ENCODE data around the gene AFTPH.
"Not testable (repeated sequence)": the region's sequence is repeated elsewhere in the genome, so short reads cannot be mapped to it uniquely, and the experiment has no call there.

- not testable (repeated sequence) for TF ChIP-seq CTCF (conservative IDR thresholded peaks at IDR 0.05); ZFX (IDR thresholded peaks at IDR 0.05)
These were observed 6.8 kb downstream of the AFTPH start for GRCh38 chr2:64530946-64531345.

Data from C4-2B (cell line).